GM19025 (cell line): Measurements from ENCODE around the gene GRIN2A.

Experiments
- ATAC-seq: cut with Tn5 transposase; IDR thresholded peaks from one replicate; pipeline ENCODE4 v1.9.1; 2021; ENCODE audit warnings: mild to moderate bottlenecking, low read depth, moderate library complexity; ENCODE audit not compliant: unreplicated experiment

GRIN2A gene

GRCh38 chr16:10093576-10093975 lies 88.7 kb downstream of the GRIN2A start:
- ATAC-seq, result no peak

GRCh38 chr16:10090816-10091215 lies 91.4 kb downstream of the GRIN2A start:
- no peak for ATAC-seq

- ATAC-seq, result no peak
These were observed 93.8 kb downstream of the GRIN2A start for GRCh38 chr16:10088380-10088793.

- ATAC-seq, result no peak
These were observed 95.1 kb downstream of the GRIN2A start for GRCh38 chr16:10087151-10087550.

- ATAC-seq, result no peak
These were observed 95.6 kb downstream of the GRIN2A start for GRCh38 chr16:10086620-10087019.

- ATAC-seq, result no peak
These were observed 97.0 kb downstream of the GRIN2A start for GRCh38 chr16:10085078-10085798.

- ATAC-seq, result no peak
These were observed 98.9 kb downstream of the GRIN2A start for GRCh38 chr16:10083301-10083700.

- ATAC-seq, result no peak
These were observed 100.9 kb downstream of the GRIN2A start for GRCh38 chr16:10081201-10081940.

GRCh38 chr16:10080051-10080772 lies 102.0 kb downstream of the GRIN2A start:
- no peak for ATAC-seq

- ATAC-seq, result no peak
These were observed 103.7 kb downstream of the GRIN2A start for GRCh38 chr16:10078541-10078949.

- no peak for ATAC-seq
These were observed 104.4 kb downstream of the GRIN2A start for GRCh38 chr16:10077861-10078260.

- ATAC-seq, result no peak
These were observed 106.2 kb downstream of the GRIN2A start for GRCh38 chr16:10076037-10076436.

GRCh38 chr16:10070591-10070990 lies 111.6 kb downstream of the GRIN2A start:
- no peak for ATAC-seq

- no peak for ATAC-seq
These were observed 112.9 kb downstream of the GRIN2A start for GRCh38 chr16:10069374-10069773.

GRCh38 chr16:10067835-10068234 lies 114.4 kb downstream of the GRIN2A start:
- ATAC-seq, result no peak

- no peak for ATAC-seq
These were observed 114.8 kb downstream of the GRIN2A start for GRCh38 chr16:10067406-10067805.

- no peak for ATAC-seq
These were observed 117.2 kb downstream of the GRIN2A start for GRCh38 chr16:10065019-10065418.

- no peak for ATAC-seq
These were observed 133.4 kb downstream of the GRIN2A start for GRCh38 chr16:10048850-10049249.

GRCh38 chr16:10045947-10046346 lies 136.3 kb downstream of the GRIN2A start:
- ATAC-seq, result no peak

GRCh38 chr16:10045291-10045775 lies 136.9 kb downstream of the GRIN2A start:
- no peak for ATAC-seq
